Measurements from ENCODE around the gene GALNT16. TPM values are rescaled to one million over a fixed set of nuclear protein-coding genes. Genes with fewer than 3 reads are reported as not detected.

Gene GALNT16
- total RNA-seq, 2 experiments from 2014 or later = 0.09 TPM; not detected in 1

DNA sequence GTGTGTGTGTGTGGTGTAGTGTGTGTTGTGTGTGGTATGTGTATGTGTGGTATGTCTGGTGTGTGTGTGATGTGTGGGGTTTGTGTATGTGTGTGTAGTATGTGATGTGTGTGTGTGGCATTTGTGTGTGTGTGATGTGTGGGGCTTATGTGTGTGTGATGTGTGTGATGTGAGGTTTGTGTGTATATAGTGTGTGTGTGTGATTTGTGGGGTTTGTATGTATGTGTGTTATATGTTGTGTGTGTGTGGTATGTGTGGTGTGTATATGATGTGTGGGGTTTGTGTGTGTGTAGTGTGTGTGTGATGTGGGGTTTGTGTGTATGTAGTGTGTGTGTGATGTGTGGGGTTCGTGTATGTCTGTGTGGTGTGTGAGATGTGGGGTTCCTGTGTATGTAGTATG lies 9.4 kb downstream of the GALNT16 start:
- no peaks in the 10 kb centered on the region for H3K9me2 ChIP-seq (ENCODE audit: insufficient read depth, low read length)
- H3K4me1 ChIP-seq (ENCODE audit: insufficient read depth, low read length, poor library complexity, severe bottlenecking) = peaks cover 4% of the 10 kb centered on the region
- CTCF ChIA-PET (ENCODE audit: unreplicated experiment) = no interaction called here
- no peaks in the 10 kb centered on the region for H4K20me1 ChIP-seq (ENCODE audit: insufficient read depth, low read length)
- no peak overlapping the region for H3K4me2 ChIP-seq (ENCODE audit: low read length)
- intact Hi-C loops (cut with micrococcal nuclease; ENCODE audit: unreplicated experiment) = no loop called here
- no peak for DNase-seq (ENCODE audit: low spot score)
- H3K79me2 ChIP-seq (ENCODE audit: insufficient read depth, low read depth, low read length) = no peaks in the 10 kb centered on the region
- TF ChIP-seq CTCF (conservative IDR thresholded peaks at IDR 0.05; ENCODE audit: low read length) = no peak
- no peak for TF ChIP-seq EZH2phosphoT487 (IDR thresholded peaks at IDR 0.05; ENCODE audit: borderline replicate concordance, low read depth, low read length)
- H3K4me3 ChIP-seq (ENCODE audit: low read depth, low read length, poor library complexity, severe bottlenecking) = no peak overlapping the region
- no peaks in the 10 kb centered on the region for H3K9me3 ChIP-seq (ENCODE audit: low read length)
- no TSS peak for BruUV-seq (replicated peaks)
- H3K27ac ChIP-seq (ENCODE audit: low read depth, low read length, poor library complexity, severe bottlenecking) = no peak overlapping the region
- H3K36me3 ChIP-seq (ENCODE audit: insufficient read depth, low read length) = no peaks in the 10 kb centered on the region
- POLR2A ChIA-PET = no interaction called here
- H2AFZ ChIP-seq (ENCODE audit: low read length) = no peak overlapping the region

DNA sequence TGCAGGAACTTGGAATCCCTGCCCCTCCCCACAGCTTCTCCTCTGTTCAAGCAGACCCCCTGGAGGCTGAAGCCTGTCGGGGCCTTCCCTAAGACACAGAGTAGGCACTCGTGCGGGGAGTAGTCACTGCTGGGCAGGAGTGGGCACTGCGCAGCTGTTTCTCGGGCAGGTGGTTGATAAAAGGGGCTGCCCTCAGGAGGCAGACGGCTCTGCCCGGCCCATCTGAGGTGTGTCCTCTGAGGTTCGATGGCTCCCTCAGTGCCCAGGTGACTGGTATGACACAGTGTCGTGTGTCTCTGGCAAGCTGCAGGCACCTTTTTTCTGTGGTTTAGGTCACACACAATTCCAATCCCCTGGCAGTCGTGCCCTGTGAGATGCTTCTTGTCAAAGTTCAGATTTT lies 10.1 kb downstream of the GALNT16 start:
- no peaks in the 10 kb centered on the region for H3K9me2 ChIP-seq (ENCODE audit: insufficient read depth, low read length)
- H3K4me1 ChIP-seq (ENCODE audit: insufficient read depth, low read length, poor library complexity, severe bottlenecking) = no peaks in the 10 kb centered on the region
- BruUV-seq (replicated peaks) = no TSS peak
- CTCF ChIA-PET (ENCODE audit: unreplicated experiment) = no interaction called here
- H3K4me3 ChIP-seq (ENCODE audit: low read depth, low read length, poor library complexity, severe bottlenecking) = no peak overlapping the region
- POLR2A ChIA-PET = no interaction called here
- no peaks in the 10 kb centered on the region for H3K36me3 ChIP-seq (ENCODE audit: insufficient read depth, low read length)
- H3K9me3 ChIP-seq (ENCODE audit: low read length) = no peaks in the 10 kb centered on the region
- H3K27ac ChIP-seq (ENCODE audit: low read depth, low read length, poor library complexity, severe bottlenecking) = no peak overlapping the region
- intact Hi-C loops (cut with micrococcal nuclease; ENCODE audit: unreplicated experiment) = no loop called here
- H3K4me2 ChIP-seq (ENCODE audit: low read length) = no peak overlapping the region
- H4K20me1 ChIP-seq (ENCODE audit: insufficient read depth, low read length) = no peaks in the 10 kb centered on the region
- no peaks in the 10 kb centered on the region for H3K79me2 ChIP-seq (ENCODE audit: insufficient read depth, low read depth, low read length)
- H2AFZ ChIP-seq (ENCODE audit: low read length) = no peak overlapping the region
- no peak for DNase-seq (ENCODE audit: low spot score)
- no peak for TF ChIP-seq EZH2phosphoT487 (IDR thresholded peaks at IDR 0.05; ENCODE audit: borderline replicate concordance, low read depth, low read length)
- TF ChIP-seq CTCF (conservative IDR thresholded peaks at IDR 0.05; ENCODE audit: low read length) = no peak

DNA sequence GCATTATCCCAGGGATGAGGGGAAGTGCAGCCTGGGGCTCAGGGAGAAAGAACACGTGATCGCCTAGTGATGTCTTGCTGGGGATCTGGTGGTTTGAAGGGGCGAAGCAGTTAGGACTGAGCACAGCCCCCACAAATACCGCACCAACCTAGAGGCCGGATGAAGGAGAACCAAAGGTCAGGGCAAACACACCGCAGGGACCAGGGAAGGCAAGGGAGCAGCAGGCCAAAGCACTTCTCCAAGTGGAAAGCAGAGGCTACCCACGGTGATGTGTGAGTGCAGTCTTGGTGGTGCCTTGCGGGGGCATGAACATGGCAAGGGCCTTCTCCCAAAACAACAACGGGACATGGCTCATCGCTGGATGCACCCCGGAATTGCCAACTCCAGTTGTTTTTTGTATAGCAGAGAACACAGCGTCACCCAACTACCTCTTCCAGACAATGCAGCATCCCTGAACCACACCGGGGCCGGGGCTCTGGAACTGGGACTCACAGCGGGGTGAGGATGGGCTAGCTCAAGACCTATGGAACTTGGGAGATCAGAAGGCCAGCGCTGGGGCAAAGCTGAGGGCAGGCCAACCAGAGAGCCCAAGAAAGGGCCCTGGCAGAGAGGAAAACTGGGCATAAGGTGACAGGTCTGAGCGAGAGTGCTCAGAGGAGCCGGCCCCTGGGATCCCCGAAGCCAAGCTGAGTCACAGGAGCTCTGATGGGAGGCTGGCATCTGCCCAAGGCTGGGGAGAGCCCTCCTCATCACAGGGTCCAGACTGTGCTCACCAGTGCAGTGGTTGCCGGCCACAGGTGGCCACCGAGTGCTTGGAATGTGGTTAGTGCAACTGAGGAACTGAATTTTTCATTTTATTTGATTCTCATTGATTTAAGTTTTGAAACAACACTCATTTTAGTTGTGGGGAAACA lies 11.1 kb downstream of the GALNT16 start:
- DNase-seq (ENCODE audit: low spot score) = no peak
- H3K9me2 ChIP-seq (ENCODE audit: insufficient read depth, low read length) = no peaks in the 10 kb centered on the region
- no peaks in the 10 kb centered on the region for H3K36me3 ChIP-seq (ENCODE audit: insufficient read depth, low read length)
- H3K4me1 ChIP-seq (ENCODE audit: insufficient read depth, low read length, poor library complexity, severe bottlenecking) = no peaks in the 10 kb centered on the region
- H3K79me2 ChIP-seq (ENCODE audit: insufficient read depth, low read depth, low read length) = no peaks in the 10 kb centered on the region
- TF ChIP-seq CTCF (conservative IDR thresholded peaks at IDR 0.05; ENCODE audit: low read length) (no peak), EZH2phosphoT487 (IDR thresholded peaks at IDR 0.05; ENCODE audit: borderline replicate concordance, low read depth, low read length) (no peak)
- H4K20me1 ChIP-seq (ENCODE audit: insufficient read depth, low read length) = no peaks in the 10 kb centered on the region
- H3K4me2 ChIP-seq (ENCODE audit: low read length) = no peak overlapping the region
- H3K4me3 ChIP-seq (ENCODE audit: low read depth, low read length, poor library complexity, severe bottlenecking) = no peak overlapping the region
- BruUV-seq (replicated peaks) = no TSS peak
- no peak overlapping the region for H3K27ac ChIP-seq (ENCODE audit: low read depth, low read length, poor library complexity, severe bottlenecking)
- ChIA-PET CTCF (ENCODE audit: unreplicated experiment) (no interaction called here), POLR2A (no interaction called here)
- H3K9me3 ChIP-seq (ENCODE audit: low read length) = no peaks in the 10 kb centered on the region
- H2AFZ ChIP-seq (ENCODE audit: low read length) = no peak overlapping the region
- intact Hi-C loops (cut with micrococcal nuclease; ENCODE audit: unreplicated experiment) = no loop called here

Measured in OCI-LY7 (cell line).